ENCODE data around the gene ACTN1.

DNA sequence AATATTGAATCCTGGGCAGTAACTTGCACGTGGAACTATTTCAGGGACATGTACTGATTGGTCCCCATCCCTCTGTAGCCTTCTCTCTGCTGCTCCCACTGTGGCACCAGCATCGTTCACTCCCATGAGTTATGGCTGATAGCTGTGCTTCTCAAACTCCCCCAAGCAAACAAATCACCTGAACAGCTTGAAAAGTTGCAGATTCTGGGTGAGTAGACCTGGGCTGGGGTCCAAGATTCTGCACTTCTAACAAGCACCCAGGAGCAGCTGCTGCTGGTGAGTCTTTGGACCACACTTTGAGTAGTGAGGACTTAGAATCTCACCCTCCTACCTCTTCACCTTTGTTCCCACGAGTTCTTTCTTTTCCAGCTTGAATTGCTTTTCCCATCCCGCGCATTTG is 136.8 kb downstream of the ACTN1 start:
- TF ChIP-seq SUZ12 (IDR thresholded peaks at IDR 0.05; ENCODE audit: extremely low read depth, insufficient read depth, insufficient read length) (no peak), YY1 (IDR thresholded peaks at IDR 0.05; ENCODE audit: insufficient read depth, insufficient read length) (no peak)

All from NT2/D1 (cell line).